ELR (cell line): ENCODE results near the gene ARHGEF10L.
"Not testable (repeated sequence)": the region's sequence is repeated elsewhere in the genome, so short reads cannot be mapped to it uniquely, and the experiment has no call there.

Experiments used
- DNase-seq: peaks from one replicate; pipeline ENCODE4 v3.0.0-alpha.2; 2015; ENCODE audit warnings: low read depth

ARHGEF10L gene

GRCh38 chr1:17610085-17610484 is 70.6 kb downstream of the ARHGEF10L start:
- DNase-seq: no peak

GRCh38 chr1:17610713-17611112 is 71.2 kb downstream of the ARHGEF10L start:
- no peak for DNase-seq

GRCh38 chr1:17611991-17612390 is 72.5 kb downstream of the ARHGEF10L start:
- peak; percentile 53 for DNase-seq

- no peak for DNase-seq
These were observed 73.3 kb downstream of the ARHGEF10L start for GRCh38 chr1:17612831-17613230.

GRCh38 chr1:17614586-17614985 is 75.1 kb downstream of the ARHGEF10L start:
- DNase-seq: no peak

GRCh38 chr1:17615157-17615556 is 75.7 kb downstream of the ARHGEF10L start:
- no peak for DNase-seq

GRCh38 chr1:17615959-17616358 is 76.5 kb downstream of the ARHGEF10L start:
- DNase-seq: no peak

GRCh38 chr1:17616731-17617279 is 77.3 kb downstream of the ARHGEF10L start:
- no peak for DNase-seq

- DNase-seq: peak; percentile 30
These were observed 78.5 kb downstream of the ARHGEF10L start for GRCh38 chr1:17617787-17618557.

- DNase-seq: no peak
These were observed 79.2 kb downstream of the ARHGEF10L start for GRCh38 chr1:17618558-17619247.

GRCh38 chr1:17620448-17620847 is 81.0 kb downstream of the ARHGEF10L start:
- no peak for DNase-seq

GRCh38 chr1:17621691-17622090 is 82.2 kb downstream of the ARHGEF10L start:
- no peak for DNase-seq

GRCh38 chr1:17622823-17623222 is 83.3 kb downstream of the ARHGEF10L start:
- no peak for DNase-seq

- DNase-seq: peak; percentile 68
These were observed 85.2 kb downstream of the ARHGEF10L start for GRCh38 chr1:17624611-17625233.

- no peak for DNase-seq
These were observed 87.9 kb downstream of the ARHGEF10L start for GRCh38 chr1:17627239-17628052.

GRCh38 chr1:17629046-17629445 is 89.5 kb downstream of the ARHGEF10L start:
- DNase-seq: not testable (repeated sequence)

- no peak for DNase-seq
These were observed 90.0 kb downstream of the ARHGEF10L start for GRCh38 chr1:17629460-17629859.

- no peak for DNase-seq
These were observed 90.7 kb downstream of the ARHGEF10L start for GRCh38 chr1:17630048-17630830.

GRCh38 chr1:17630986-17631385 is 91.5 kb downstream of the ARHGEF10L start:
- no peak for DNase-seq

- DNase-seq: no peak
These were observed 91.9 kb downstream of the ARHGEF10L start for GRCh38 chr1:17631410-17631809.

- no peak for DNase-seq
These were observed 92.6 kb downstream of the ARHGEF10L start for GRCh38 chr1:17632106-17632505.
